Lower lobe of right lung (tissue), 2 donors: ENCODE results near the gene TSHR. TPM values are rescaled to one million over a fixed set of nuclear protein-coding genes. Genes with fewer than 3 reads are reported as not detected.

ENCODE experiments used
- ATAC-seq, 2 donors: fragments of 200-7000 bp; cut with Tn5 transposase; one replicate each; pipeline ENCODE4 v1.9.1; 2020 to 2022; ENCODE audit warnings: mild to moderate bottlenecking in 2 of 2, moderate library complexity in 2 of 2
- DNase-seq: peaks from one replicate; pipeline ENCODE4 v3.0.0-alpha.2; 2020
- H3K27ac ChIP-seq: fragments of 200-600 bp; one replicate; pipeline ENCODE4 v1.8.0; 2022
- H3K27me3 ChIP-seq: fragments of 200-600 bp; one replicate; pipeline ENCODE4 v1.8.0; 2022; ENCODE audit warnings: low read depth
- H3K36me3 ChIP-seq: fragments of 200-600 bp; one replicate; pipeline ENCODE4 v1.8.0; 2022; ENCODE audit warnings: mild to moderate bottlenecking
- H3K4me1 ChIP-seq: fragments of 200-600 bp; one replicate; pipeline ENCODE4 v1.8.0; 2022
- H3K4me3 ChIP-seq: fragments of 200-600 bp; one replicate; pipeline ENCODE4 v1.8.0; 2022; ENCODE audit warnings: mild to moderate bottlenecking
- H3K9me3 ChIP-seq: fragments of 200-600 bp; one replicate; pipeline ENCODE4 v1.8.0; 2022
- CTCF ChIP-seq: fragments of 200-600 bp; IDR thresholded peaks from one replicate; pipeline ENCODE4 v1.8.0; 2022; ENCODE audit warnings: antibody characterized with exemption, mild to moderate bottlenecking
- intact Hi-C: fragments of 100-400 bp; cut with DNase I; formaldehyde crosslinking; loops from one replicate; pipeline ENCODE4 v1.11.0; 2022
- total RNA-seq: library from RNA; stranded (reverse); fragmentation: NEBNext Ultra II Directional; extraction: Animal tissue kit (Norgen Biotek cat#: 25700); gene quantifications from one replicate; pipeline ENCODE4 v1.2.1, GENCODE V29; 2021
- donor health status: DM: no; HTN: yes; CAD: no; lungs with severe emphysema.

TSHR gene
- total RNA-seq, 1 donor from 2014 or later = not detected

DNA sequence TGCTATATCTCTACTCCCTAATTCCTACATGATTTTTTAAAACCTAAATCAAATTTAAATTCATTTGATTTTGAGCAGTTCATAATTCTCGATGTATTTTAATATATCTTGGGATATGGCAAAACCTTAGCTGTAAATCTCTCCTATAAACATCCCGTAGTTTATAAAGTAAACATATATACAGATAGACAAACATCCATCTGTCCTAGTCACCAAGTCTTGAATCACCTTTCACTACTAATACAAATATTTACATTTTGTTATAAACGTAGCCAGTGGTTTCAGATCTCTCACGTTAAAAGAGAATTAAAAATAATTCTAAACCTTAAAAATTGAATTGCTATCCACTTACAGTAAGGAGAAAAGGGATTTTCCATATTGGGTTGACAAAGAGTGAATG lies 107.0 kb downstream of the TSHR start:
- H3K36me3 ChIP-seq = no peaks in the 10 kb centered on the region
- H3K4me3 ChIP-seq = no peak overlapping the region
- no peaks in the 10 kb centered on the region for H3K9me3 ChIP-seq
- intact Hi-C loops = no loop called here
- no peaks in the 10 kb centered on the region for H3K4me1 ChIP-seq
- no peak for TF ChIP-seq CTCF
- no peaks in the 10 kb centered on the region for H3K27me3 ChIP-seq
- DNase-seq (no peak), ATAC-seq (no peak)
- H3K27ac ChIP-seq = no peak overlapping the region

- DNase-seq = no peak
- no peaks in the 10 kb centered on the region for H3K4me1 ChIP-seq
- H3K9me3 ChIP-seq = no peaks in the 10 kb centered on the region
- intact Hi-C loops = no loop called here
- no peaks in the 10 kb centered on the region for H3K27me3 ChIP-seq
- H3K36me3 ChIP-seq = no peaks in the 10 kb centered on the region
- peak; percentile 20 for TF ChIP-seq CTCF
- H3K4me3 ChIP-seq = no peak overlapping the region
- H3K27ac ChIP-seq = no peak overlapping the region
- no peak for ATAC-seq
Observed at GRCh38 chr14:81062816-81063215, 107.4 kb downstream of the TSHR start.

- Histone ChIP-seq H3K36me3 (no peaks in the 10 kb centered on the region), H3K4me3 (no peak overlapping the region), H3K4me1 (no peaks in the 10 kb centered on the region), H3K9me3 (peaks cover 11% of the 10 kb centered on the region), H3K27me3 (no peaks in the 10 kb centered on the region), H3K27ac (no peak overlapping the region)
- DNase-seq (no peak), ATAC-seq (no peak)
- intact Hi-C loops = no loop called here
- TF ChIP-seq CTCF = no peak
Observed at GRCh38 chr14:81066672-81067071, 111.3 kb downstream of the TSHR start.

GRCh38 chr14:81067156-81067555 lies 111.7 kb downstream of the TSHR start:
- TF ChIP-seq CTCF = no peak
- Histone ChIP-seq H3K27me3 (no peaks in the 10 kb centered on the region), H3K4me3 (no peak overlapping the region), H3K27ac (no peak overlapping the region), H3K36me3 (no peaks in the 10 kb centered on the region), H3K9me3 (peaks cover 12% of the 10 kb centered on the region), H3K4me1 (no peaks in the 10 kb centered on the region)
- ATAC-seq = no peak
- no peak for DNase-seq
- intact Hi-C loops = no loop called here

DNA sequence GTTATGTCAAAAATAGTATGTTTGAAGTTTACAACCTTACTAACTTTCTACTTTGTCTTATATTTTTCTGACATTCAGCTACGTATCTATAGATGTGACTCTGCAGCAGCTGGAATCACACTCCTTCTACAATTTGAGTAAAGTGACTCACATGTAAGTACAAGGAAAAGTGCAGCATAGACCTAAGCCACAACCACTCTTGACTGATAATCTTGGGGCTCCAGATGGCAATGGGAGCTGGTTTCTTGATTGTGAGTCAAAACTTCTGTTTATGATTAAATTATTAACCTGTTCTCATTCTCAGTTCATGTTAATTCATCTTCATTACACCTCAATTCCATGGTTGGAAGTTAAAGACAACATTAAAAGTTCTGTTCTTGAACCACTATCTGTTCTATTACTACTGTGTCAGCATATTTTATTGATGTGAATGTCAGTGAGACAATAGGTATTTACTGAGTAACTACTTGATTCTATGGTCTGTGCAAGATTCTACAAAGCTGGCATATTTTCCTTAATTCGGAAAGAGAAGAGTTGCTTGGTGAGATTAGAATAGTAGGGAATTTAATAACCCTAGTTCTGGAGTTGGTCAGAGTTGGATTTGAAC lies 112.9 kb downstream of the TSHR start:
- Histone ChIP-seq H3K9me3 (peaks cover 16% of the 10 kb centered on the region), H3K27me3 (no peaks in the 10 kb centered on the region), H3K27ac (no peak overlapping the region), H3K4me1 (no peaks in the 10 kb centered on the region), H3K36me3 (no peaks in the 10 kb centered on the region), H3K4me3 (no peak overlapping the region)
- DNase-seq (no peak), ATAC-seq (no peak)
- TF ChIP-seq CTCF = no peak
- intact Hi-C loops = no loop called here

DNA sequence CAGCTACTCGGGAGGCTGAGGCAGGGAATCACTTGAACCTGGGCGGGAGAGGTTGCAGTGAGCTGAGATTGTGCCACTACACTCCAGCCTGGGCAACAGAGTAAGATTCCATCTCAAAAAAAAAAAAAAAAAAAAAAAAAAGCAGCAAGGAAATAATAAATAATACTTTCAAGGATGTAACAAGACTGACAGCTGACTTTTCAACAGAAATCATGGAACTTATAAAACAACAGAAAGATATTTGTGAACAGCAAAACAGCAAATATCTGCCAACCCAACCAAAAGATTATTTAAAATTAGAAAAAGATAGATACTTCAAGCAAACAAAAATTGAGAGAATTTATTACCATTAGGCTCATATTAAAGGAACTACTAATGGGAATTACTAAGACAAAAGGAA lies 115.1 kb downstream of the TSHR start:
- intact Hi-C loops = no loop called here
- no peaks in the 10 kb centered on the region for H3K36me3 ChIP-seq
- no peak for TF ChIP-seq CTCF
- H3K27me3 ChIP-seq = no peaks in the 10 kb centered on the region
- no peak overlapping the region for H3K27ac ChIP-seq
- H3K9me3 ChIP-seq = peaks cover 16% of the 10 kb centered on the region
- H3K4me1 ChIP-seq = no peaks in the 10 kb centered on the region
- H3K4me3 ChIP-seq = no peak overlapping the region
- ATAC-seq = no peak
- no peak for DNase-seq
